GM19023 (cell line): Measurements from ENCODE around the gene BCL6B.
"Not testable (repeated sequence)": the region's sequence is repeated elsewhere in the genome, so short reads cannot be mapped to it uniquely, and the experiment has no call there.

Source experiments
- ATAC-seq: cut with Tn5 transposase; IDR thresholded peaks from one replicate; pipeline ENCODE4 v1.9.1; 2021; ENCODE audit warnings: mild to moderate bottlenecking, moderate library complexity; ENCODE audit not compliant: unreplicated experiment

The BCL6B gene

DNA sequence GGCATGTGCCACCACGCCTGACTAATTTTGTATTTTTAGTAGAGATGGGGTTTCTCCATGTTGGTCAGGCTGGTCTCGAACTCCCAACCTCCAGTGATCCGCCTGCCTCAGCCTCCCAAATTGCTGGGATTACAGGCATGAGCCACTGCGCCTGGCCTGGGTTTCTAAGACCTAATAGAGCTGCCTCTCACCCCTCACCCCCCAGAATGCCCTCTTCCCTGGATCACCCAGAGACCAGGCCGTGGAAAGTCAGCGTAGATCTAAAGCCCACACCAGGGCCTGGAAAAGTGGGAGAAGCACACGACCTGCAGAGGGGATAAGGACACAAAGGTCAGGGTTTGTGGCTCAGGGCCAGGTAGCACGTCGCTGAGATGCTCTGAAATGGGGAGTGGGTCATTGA lies 27.7 kb downstream of the BCL6B start:
- ATAC-seq, result not testable (repeated sequence)

DNA sequence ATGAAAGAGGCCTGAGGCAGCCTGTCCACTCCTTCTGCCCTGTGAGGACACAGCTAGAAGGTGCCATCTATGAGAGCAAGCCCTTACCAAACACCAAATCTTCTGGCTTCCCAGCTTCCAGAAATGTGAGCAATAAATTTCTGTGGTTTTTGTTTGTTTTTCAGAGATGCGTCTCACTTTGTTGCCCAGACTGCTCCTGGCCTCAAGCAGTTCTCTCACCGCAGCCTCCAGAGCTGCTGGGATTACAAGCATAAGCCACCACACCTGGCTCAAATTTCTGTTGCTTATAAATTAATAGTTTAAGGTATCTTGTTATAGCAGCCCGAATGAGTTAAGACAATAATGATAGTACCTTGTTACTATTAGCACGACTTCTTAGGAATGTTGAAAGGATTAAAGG lies 33.5 kb downstream of the BCL6B start:
- ATAC-seq, result no peak

DNA sequence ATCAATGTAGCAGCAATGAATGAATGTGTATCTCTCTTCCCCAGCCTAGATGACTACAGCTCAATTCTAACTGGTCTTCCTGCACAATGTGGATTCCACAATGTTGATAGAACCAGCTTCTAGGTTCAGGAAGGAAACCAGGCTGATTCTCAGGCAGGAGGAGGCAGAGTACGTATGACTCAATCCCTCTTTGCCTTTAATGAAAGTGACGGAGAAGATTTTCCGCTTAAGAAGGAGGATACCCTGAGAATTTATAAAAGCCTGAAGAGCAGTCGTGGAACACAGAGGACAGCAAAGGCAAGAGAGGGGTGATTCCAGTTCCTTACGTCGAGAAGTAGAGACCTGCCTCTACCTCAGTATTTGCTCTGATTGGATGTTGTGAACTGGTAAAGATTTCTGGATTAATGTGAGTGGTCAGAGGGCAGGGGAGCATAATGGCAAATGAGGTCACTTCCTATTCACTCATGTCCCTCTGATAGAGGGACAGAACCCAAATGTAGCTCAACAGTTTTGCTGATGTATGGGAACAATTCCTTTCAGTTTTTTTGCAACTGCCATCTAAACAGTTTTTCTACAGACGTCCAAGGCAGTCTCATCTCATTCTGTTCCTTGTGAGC lies 36.1 kb downstream of the BCL6B start:
- no peak for ATAC-seq

DNA sequence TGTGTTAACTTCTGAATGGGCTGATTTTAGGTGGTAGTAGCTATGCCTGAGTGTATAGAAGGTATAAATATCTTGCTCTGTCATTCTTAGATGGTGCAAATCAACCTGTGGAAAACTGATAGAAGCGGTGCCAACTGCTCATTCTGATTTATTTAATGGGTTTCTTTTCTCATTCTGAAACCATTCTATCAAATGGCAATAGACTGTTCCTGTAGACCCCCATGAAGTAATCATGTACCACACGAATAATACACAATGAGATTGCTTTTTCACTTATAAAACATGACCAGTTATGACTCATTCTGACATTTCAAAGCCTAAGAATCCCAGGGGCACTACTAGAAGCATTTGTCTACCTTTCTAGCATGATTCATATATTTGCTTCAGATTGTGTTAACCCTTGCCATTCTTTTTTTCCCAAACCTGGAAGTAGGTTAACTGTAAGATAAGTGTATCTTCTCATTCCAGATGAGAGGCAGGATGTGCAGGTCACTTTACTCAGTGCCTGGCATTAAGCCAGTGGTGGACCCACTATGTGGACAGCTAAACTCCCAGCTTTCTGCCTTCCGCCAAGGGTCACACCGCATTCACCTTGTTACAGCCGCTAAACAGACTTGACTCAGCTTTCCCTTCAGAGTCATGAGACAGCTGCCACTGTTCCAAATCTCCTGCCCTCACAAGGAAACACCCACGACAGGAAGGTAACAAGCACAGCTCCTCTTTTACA lies 37.5 kb downstream of the BCL6B start:
- ATAC-seq, result no peak

DNA sequence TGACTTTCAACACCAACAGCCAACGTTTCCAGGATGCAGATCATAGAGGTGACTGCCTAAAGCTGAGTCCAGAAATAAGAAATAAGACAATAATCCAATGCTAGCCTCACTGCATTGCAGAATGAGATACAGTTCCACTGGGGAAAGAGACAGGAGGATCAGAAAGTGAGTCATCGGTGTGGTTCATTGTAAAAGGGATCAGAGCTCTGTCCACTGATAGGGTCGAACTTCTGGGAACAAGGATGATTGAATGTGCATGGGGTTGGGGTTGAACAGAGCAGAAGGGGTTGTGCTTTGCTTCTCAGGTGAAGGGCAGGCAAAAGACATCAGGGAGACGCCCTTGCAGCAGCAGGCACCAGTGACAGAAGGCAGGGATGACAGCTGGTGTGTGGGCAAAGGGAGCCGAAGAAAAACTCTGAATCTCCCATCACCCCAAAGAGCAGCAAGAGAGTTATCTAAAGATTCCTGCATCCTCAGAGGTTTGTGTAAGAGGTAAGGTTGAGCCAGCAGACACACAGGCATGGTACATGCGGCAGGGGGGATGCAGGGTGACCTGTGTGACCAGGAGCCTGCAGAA lies 40.8 kb downstream of the BCL6B start:
- ATAC-seq, result no peak

DNA sequence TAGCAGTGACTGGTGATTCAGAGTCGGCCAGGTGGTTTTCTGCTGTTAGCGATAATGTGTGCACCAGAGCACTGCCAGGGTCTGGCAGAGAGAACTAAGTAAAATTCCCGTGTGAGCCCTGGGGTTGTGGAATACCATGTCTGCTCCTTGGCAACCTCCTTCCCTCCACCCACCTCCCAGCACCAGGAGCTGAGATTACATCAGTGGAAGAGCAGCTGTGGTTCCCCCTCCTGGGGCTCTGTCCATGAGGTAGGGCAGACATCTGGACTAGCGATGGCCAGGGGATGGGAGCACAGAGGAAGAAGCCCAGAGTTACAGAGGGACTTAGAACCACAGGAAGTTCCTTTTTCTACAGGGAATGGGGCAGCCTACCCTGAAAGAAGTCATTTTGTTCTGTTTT lies 41.4 kb downstream of the BCL6B start:
- no peak for ATAC-seq

DNA sequence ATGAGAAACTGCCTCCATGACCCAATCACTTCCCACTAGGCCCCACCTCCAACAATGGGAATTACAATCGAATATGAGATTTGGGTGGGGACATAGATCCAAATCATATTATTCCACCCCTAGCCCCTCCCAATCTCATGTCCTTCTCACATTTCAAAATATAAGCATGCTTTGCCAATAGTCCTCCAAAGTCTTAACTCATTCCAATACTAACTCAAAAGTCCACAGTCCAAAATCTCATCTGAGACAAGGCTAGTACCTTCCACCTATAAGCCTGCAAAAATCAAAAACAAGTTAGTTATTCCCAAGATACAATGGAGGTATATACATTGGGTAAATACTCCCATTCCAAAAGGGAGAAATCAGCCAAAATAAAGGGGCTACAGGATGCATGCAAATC lies 44.3 kb downstream of the BCL6B start:
- no peak for ATAC-seq

DNA sequence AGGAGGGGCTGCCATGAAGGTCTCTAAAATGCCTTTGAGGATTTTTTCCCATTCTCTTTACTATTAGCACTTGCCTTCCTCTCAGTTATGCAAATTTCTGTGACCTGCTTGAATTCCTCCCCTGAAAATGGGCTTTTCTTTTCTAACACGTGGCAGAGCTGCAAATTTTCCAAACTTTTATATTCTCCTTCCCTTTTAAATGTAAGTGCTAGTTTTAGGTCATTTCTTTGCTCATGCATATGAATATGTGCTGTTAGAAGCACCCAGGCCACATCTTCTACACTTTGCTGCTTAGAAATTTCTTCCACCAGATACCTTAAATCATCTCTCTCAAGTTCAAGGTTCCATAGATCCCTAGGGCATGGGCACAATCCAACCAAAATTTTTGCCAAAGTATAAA lies 45.4 kb downstream of the BCL6B start:
- no peak for ATAC-seq

DNA sequence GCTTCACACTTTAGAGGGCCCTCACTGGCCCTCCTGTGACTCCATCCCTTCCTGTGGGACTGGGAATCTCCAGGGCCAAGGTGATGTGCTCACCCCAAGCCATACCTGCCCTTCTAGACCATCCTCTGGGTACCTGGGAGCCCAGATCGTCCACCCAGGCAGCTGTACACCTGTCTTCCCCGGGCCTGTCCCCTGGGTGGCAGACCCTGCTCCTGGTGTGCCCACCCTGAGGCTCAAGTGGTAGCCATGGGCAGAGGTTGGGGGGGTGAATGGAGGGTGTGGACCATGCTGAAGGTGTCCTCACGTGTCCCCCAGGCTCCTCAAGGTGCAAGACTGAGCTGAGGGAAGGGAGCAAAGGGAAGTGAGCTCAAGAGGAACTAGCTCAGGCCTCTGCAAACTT lies 47.9 kb downstream of the BCL6B start:
- ATAC-seq, result no peak

DNA sequence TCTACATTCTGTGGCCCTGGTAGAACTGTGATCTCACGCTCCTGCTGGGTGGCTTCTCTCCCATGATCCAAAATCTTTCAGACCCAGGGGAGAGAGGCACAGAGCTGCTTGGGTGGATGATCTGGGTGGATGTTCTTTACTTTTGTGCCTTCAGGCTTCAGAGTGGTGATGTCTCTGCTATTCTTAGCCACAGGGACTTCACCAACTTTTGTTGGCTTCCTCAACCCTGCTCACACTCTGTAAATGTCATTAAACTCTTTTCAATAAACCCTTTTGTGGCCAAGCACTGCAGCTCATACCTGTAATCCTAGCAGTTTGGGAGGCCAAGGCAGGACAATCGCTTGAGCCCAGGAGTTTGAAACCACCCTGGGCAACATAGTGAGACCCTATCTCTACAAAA lies 49.6 kb downstream of the BCL6B start:
- no peak for ATAC-seq

DNA sequence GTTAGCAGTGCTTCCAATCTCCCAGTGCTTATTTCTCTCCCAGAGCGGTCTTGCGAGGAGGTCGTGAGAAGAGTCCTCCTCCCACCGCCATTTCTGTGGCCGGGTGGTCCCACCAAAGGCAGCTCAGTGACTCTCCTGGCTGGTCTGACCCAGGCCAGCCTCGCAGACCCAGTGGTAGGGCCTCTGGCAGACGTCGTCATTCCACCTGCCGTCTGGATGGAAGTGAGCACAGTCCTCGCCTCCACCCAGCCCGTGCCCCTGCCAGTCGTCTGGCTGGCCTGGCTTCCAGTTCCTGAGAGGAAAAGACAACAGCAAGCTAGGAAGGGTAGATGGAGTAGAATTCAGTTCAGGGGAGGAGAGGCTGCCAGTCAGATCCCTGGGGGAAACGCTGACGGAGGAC lies 52.1 kb downstream of the BCL6B start:
- no peak for ATAC-seq

DNA sequence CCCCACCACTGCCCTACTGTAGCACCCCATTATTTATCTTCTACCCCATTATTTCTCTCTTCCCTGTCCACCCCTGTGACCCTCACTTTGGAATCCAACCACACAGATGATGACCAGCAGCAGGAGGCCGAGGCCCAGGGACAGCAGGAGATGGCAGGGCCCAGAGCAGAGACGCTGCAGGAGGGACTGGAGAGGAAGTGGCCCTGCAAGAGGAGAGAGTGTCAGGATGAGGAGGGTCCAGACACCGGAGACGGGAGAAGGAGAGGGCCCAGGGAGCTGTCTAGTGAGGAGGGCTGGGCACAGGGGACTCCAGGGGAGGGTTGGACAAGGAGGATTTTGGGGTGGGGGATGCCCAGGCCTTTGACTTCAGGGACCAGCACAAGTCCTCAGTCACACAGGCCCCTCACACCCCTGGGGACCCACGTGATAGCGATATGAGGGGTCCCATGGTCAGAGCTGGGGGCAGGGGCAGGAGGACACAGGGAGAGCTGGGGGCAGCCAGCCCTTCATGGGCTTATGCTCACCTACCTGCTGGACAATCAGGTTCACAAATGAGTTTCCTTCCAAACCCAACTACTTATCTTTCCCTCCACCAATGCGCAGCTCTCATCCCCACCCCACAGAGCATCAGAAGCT lies 55.2 kb downstream of the BCL6B start:
- ATAC-seq, result no peak

DNA sequence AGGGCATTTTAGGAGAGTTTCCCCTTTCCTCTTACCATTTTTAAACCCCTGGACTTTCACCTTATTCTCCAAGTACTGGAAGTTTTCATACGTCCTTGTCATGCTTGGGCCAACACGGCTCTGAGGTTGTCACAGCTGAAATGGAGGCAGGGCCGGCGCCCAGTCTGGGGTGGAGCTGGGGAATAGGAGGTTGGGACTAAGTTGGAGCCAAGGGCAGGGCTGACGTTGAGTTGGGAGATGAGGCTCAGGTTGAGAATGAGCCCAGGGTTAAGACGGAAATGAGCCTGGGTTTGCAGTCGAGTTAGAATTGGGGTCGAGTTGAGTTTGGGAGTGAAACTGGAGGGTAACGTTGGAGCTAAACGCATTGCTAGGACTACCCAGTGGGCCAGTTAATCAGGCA lies 55.9 kb downstream of the BCL6B start:
- no peak for ATAC-seq
